GM19023 (cell line): ENCODE data around the gene ITPRID1.

ENCODE experiments used
- ATAC-seq: cut with Tn5 transposase; IDR thresholded peaks from one replicate; pipeline ENCODE4 v1.9.1; 2021; ENCODE audit warnings: mild to moderate bottlenecking, moderate library complexity; ENCODE audit not compliant: unreplicated experiment

ITPRID1 gene

DNA sequence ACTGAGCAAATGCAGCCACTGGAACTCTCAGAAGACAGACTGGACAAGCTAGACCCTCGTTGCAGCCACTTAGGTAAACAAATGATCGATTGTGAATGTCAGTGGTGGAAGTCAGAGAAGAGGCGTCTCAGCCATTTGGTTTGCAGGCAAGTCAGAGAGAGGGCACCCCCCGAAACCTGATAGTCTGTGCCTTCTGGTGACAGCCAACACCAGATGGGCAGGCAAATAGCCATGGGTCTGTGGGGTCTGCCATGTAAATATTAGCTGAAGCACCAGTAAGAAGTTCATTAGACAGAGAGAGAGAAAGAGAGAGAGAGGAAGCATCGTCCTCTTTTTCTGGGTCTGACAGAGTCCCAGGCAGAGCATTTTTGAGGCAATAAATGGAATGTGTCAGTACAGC lies 178.6 kb downstream of the ITPRID1 start:
- ATAC-seq = no peak

DNA sequence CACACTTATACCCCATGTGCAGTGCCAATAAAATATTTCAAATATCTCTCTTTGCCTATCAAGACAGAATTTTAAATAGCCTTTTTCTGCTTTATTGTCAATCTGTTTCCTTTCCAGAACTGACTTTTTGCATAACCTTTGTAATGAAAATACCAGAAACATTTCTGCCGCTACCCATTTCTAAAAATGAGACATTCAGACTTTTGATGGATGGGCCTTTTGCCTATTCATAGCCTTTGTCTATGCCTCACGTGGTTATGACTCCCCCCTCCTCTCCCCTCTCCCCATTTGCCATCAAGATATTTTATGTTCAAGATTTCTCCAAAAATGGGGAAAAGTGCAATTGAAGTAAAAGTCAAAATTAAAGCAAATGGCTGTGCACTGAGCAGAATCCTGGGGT lies 179.0 kb downstream of the ITPRID1 start:
- ATAC-seq = no peak

DNA sequence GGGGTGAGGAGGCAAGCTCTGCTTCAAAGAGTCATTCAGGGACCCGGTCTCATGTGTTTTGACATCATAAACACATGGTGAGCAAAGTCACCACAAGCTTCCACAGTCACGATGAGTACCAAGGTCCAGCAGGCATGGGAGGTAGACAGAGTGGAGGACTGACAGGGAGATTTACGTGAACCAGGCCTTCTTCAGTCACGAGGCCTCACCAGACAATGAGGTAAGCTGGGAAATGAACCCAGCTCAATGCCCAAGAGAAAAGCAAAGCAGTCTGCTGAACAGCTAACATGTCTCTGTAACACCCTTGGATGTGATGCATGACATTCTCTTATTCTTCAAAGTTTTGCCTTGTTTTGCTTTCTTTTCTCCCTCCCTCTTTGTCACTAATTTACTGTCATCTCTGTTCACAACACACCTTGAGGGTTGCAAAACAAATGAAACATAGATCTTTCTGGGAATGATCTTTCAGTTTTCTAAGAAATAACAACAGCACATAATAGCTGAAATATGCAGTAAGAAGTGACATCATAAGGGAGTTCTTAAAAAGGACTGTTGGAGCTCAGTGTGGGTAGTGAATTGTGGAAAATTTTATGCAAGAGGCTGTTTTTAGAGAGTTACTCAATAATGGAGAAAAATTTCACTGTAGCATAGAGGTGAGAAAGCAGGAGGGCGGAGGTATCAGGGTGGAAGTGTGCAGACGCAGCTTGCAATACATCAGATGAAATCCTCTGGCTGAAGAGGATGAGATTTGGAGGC lies 182.1 kb downstream of the ITPRID1 start:
- peak; percentile 60 for ATAC-seq

DNA sequence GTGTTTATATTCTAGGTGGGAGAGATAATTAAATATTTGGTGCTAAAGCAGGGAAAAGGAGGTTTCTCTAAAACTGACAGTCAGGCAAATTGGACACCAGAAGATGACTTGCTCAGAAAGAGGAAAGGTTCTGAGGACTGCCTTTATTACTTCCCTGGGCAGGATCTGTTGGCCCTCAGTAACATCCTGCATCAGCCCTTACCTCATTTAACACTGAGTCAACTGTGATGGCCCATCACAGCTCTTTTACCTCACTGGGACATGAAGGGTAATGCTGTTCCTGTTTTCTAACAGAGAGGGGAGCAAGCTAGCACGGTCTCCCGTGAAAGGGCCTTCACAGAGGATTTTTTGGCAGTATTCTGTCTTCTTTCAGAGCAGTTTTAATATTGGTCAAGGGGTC lies 185.2 kb downstream of the ITPRID1 start:
- ATAC-seq = no peak

DNA sequence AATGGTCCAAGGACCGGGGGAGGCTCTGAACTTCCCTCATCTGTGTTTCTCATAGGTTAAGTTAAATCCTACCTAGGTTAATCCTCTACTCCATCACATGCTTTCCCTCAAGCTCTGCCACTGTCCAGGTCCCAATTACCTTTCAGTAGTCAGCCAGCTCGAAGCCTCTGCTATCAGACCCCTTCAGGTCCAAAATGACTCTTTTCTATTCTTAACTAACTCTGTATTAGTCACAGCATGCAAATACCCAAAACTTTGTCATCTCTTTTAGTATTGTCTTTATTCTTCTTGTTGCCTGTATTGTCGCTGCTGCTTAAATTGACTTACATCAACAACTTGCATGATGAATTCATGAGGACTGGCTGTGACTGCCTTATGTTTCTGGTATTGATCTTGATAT lies 188.5 kb downstream of the ITPRID1 start:
- no peak for ATAC-seq

DNA sequence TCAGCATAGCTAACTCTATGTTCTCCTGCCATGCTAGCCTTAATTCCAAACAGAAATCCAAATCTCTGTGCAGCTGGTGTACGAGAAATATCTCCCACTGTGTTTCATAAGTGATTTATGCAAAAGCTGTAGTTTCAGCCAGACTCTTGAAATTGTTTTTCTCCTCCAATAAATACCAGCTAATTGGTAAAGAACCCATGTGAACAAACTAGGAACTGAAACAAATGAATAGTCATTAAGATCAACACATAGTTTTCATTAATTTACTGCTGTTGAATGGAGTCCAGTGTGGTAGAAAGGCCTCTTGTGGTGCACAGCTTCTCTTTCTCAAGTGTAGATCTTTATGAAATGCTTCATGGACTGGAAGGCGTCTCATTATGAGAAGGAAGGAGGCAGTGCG lies 191.5 kb downstream of the ITPRID1 start:
- ATAC-seq = no peak

DNA sequence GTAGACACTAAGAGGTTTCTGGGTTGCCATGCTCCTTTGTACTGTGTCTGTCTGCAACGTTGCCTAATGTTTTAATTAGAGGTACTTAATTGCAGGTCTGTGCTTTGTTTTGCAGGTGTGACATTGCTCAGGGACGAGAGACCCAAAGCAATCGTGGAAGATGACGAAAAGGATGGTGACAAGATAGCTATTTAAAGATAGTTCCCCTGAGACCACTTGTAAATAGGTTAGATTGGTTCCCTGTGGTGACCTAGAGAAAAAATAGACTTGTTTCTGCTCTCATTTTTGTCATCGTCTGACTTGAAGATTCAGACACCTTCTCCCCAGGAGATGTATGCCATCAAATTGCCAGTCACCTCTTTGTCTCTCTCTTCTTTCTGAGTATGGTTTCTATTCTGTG lies 193.2 kb downstream of the ITPRID1 start:
- ATAC-seq = no peak
